GM18511 (cell line): ENCODE data around the gene NHERF1.

Experiments used
- ATAC-seq: cut with Tn5 transposase; IDR thresholded peaks from one replicate; pipeline ENCODE4 v1.9.1; 2021; ENCODE audit warnings: mild to moderate bottlenecking, moderate library complexity; ENCODE audit not compliant: unreplicated experiment

The NHERF1 gene

GRCh38 chr17:74767111-74767516, 18.7 kb downstream of the NHERF1 start:
- no peak for ATAC-seq

- no peak for ATAC-seq
Measured at GRCh38 chr17:74768069-74768762, 19.8 kb downstream of the NHERF1 start.

DNA sequence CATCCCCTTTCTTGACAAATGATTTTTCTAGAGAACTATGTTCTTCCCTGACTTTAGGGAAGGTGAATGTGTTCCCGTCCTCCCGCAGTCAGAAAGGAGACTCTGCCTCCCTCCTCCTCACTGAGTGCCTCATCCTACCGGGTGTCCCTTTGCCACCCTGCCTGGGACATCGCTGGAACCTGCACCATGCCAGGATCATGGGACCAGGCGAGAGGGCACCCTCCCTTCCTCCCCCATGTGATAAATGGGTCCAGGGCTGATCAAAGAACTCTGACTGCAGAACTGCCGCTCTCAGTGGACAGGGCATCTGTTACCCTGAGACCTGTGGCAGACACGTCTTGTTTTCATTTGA, 20.3 kb downstream of the NHERF1 start:
- ATAC-seq = no peak

DNA sequence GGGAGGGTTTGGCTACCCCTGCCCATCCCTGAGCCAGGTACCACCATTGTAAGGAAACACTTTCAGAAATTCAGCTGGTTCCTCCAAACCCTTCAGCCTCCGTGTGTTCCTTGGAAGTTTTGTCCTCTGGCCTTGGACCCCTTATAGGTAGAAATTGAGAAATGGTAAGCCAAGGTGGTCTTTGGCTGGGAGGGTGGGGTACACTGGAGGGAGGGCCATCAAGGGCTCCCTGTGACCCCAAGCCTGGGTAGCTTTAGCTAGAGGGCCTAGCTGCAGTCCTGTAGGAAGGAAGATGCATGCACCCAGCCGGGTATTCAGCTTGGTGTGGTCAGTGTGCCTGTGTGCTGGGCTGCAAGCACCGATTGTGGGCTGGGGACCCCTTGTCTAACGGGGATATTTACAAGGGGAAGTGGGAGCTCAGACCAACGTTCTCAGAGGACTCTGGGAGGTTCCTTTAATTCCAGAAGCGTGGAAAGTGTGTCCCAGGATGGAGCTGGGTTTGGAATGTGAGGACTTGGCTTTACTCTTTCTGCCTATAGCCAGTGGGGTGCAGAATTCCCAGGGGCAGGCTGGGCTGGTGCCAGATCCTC, 20.9 kb downstream of the NHERF1 start:
- ATAC-seq = no peak

GRCh38 chr17:74769856-74770497, 21.5 kb downstream of the NHERF1 start:
- ATAC-seq = no peak

DNA sequence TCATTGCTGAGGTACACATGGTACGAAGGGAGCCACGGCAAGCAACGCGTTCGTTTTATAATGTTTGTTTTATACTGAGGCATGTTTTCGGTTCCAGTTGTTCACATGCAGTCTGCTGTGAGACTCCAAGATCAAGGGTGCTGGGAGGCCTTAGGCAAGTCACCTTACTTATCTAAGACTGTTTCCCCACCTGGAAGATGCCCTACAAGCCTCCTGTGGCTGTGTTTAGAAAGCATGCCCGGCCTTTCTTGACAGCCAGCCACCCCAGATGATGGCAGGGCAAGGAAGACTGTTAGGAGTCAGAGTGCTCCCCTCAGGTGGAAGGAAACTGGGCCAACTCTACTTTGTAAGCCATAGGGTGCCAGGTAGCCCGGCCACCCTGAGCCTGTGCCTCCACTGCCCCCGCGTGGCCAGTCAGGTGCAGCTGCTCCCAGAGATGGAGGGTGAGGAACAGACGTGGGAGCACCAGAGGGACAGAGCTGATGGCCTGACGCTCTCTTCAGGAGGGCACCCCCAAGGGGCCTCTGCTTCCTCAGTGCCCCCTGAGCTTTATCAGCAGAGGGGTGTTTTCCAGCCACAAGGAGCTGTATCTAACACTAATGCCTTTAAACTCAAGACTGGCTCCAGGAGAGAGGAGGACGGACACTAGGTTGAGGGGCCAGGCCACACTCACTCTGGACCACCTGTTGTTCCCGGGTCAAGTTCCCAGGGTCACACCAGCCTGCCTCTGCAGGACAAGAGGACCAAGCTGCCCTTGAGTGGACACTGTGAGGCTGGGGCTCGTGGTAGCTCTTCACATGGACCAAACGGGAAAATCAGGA, 22.3 kb downstream of the NHERF1 start:
- no peak for ATAC-seq

GRCh38 chr17:74771319-74771914, 23.0 kb downstream of the NHERF1 start:
- ATAC-seq = no peak

- no peak for ATAC-seq
Measured at GRCh38 chr17:74772053-74772452, 23.6 kb downstream of the NHERF1 start.

GRCh38 chr17:74773414-74773813, 25.0 kb downstream of the NHERF1 start:
- no peak for ATAC-seq

DNA sequence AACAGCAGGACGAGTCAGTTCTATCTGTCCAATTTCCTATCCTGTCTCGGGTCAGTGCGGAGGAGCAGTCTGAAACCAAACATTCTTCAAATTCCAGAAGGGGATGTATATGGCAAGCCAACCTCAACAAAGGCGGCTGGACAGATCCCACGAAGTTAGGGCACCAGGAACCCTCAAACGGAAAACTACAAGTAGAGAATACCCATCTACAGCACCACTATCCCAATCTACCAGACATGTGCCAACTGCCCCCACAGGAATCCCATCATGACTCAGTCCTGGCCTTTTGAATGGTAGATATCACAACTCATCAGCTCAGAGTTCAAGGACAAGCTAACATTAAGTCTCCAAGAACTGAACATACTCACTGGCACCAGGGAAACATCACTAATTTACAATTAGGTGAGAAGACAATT, 25.5 kb downstream of the NHERF1 start:
- no peak for ATAC-seq

DNA sequence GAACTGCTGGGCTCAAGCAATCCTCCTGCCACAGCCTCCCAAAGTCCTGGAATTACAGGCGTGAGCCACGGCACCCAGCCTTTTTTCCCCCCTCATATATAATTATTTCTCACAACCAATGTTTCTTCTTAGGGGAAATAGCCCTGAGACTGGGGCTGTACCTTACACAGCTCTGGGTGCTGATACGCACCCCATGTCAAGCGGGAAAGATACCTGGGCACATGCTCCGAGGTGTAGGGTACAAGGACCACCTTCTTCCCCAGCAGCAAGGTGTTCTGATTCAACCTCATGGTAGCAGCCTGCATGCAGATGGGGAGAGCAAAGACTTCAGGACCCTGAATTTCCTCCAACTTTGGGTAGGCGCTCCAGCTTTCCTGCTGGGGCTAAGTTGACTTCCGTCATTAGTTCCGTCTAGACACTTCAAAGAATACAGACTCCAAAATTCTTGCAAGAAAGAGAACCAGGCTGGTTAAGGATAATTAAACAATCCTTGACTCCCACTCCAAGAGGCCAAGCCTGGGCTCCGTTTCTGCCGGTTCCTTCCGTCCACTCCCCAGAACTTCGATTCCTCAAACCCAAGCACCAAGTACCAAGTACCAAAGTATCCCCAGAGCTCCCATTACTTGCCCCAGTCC, 27.1 kb downstream of the NHERF1 start:
- ATAC-seq = no peak

GRCh38 chr17:74776044-74776962, 27.9 kb downstream of the NHERF1 start, which contains the start of gene NAT9:
Gene NAT9, minus strand, starts transcription at chr17:74776345. Its CDS starts 647 bp downstream, at chr17:74775698.
- ATAC-seq = peak; percentile 86

DNA sequence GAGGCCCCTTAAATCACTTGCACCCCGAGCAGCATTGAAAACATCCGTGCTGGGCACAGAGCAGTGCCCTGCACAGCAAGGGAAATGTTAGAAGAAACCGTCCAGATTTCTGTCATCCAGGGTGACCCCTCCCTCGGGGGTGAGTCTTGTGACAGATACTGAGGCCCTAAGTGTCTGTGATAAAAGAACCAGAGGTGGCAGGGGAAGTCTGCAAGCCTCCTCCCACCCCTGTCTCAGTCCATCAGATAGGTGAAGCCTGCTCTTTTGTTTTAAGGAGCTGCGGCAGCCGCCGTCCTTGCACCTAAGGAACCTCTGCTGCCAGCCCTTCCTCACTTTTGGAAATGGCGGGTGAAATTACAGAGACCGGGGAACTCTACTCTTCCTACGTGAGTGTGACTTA, 28.6 kb downstream of the NHERF1 start:
- no peak for ATAC-seq

DNA sequence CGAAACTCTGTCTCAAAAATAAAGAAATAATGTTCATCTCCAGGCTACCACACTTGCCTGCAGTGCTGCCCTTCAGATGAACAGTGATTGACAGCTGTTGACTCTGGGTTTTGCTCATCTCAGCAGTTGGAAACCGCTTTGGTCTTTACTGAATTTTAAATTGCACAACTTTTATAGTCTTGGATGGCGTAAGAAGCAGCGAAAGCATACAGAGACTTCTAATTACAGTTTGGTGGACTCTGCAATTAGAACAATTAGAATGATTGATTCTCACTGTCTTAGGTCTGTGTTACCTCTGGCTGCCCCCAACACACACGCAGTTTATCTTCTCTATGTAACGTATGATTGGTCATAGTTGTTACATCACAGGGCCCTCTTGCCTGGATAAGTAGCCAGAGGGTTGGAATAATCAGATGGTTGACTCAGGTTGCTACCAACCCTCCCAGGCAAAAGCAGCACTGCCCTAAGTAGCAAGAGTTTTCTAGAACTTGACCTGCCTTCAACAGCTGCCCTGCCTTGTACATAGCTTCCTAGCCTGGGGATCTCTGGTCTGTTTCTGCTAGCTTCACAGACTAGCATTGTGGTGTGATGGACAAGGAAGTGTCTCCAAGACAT, 29.6 kb downstream of the NHERF1 start:
- ATAC-seq = no peak

DNA sequence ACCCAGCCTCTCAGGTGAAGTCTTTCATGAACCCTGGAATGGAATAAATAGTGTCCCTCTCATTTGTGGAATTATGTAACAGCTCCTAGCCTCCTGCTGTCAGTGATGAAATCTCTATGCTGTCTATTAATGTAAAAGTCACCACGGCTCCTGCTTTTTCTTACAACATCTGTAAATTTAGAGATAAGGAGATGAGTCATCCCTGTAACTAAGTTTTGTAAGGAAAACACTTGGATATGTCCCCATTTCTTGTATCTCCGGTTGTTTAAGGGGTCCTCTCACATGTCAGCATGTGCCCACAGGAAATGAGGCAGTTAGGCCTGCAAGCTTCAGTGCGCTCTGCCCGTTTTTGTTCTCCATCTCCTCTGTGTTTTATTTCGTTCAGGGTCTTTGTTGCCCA, 30.5 kb downstream of the NHERF1 start:
- no peak for ATAC-seq

DNA sequence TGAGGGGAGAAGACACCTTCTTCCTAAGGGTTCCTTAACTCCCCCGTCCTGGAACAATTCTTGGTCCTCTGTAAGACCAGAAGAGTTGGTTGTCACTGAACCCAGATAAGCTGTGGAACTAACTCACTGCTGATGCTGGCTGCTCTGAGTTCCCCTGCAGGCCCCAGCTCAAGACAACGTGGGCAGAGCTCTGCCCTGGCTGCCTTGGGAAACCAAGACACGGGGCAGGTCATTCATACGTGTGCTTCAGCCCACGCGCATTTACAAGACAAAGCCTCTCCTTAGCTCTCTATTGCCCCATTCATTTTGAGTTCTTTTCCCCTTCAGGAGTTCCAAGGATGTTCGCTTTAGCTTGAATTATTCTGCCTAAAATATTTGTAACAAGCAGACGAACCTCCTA, 31.1 kb downstream of the NHERF1 start:
- no peak for ATAC-seq

DNA sequence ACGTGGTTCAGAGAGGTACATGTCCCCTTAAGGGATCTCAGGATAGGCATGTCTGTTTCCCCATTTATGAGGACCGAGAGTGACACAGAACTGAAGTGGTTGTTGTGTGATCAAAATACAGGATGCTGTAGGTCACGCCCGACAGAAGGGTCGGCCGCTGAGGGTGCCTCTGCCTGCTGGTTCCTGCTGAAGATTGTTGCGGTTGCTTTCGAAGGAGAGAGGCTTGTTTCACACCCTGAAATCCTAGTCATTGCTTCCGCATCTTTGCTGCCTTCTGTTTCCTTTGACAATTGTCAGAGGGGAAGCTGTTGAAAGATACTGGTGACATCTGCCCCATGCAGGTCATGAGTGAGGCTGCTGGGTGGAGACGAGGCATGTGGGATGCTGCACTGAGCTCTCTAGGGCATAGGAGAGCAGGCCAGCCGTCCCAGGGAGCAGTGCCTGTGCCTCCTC, 31.5 kb downstream of the NHERF1 start:
- peak; percentile 38 for ATAC-seq

GRCh38 chr17:74780443-74781238, 32.2 kb downstream of the NHERF1 start:
- no peak for ATAC-seq
